ENCODE data around the gene PWWP2B.
"Not testable (repeated sequence)": the region's sequence is repeated elsewhere in the genome, so short reads cannot be mapped to it uniquely, and the experiment has no call there.

Gene PWWP2B

GRCh38 chr10:132377326-132377725 is 19.7 kb upstream of the PWWP2B start:
- Histone ChIP-seq H3K9me2 (replicated peaks; ENCODE audit: control insufficient read depth, low read length) (no peaks in the 10 kb centered on the region), H3K4me3 (ENCODE audit: low read length) (no peak overlapping the region), H3K9me3 (ENCODE audit: control insufficient read depth, insufficient read depth, low read length) (no peaks in the 10 kb centered on the region), H4K20me1 (ENCODE audit: control insufficient read depth, insufficient read depth, low read depth, low read length) (no peaks in the 10 kb centered on the region), H3K79me2 (ENCODE audit: control insufficient read depth, low read length) (no peaks in the 10 kb centered on the region), H3K36me3 (ENCODE audit: control insufficient read depth, low read length) (no peaks in the 10 kb centered on the region), H3K4me2 (ENCODE audit: low read length) (no peak overlapping the region), H3K27ac (ENCODE audit: low read depth, low read length) (no peak overlapping the region), H3K27me3 (ENCODE audit: control insufficient read depth, low read length) (no peaks in the 10 kb centered on the region), H3K4me1 (ENCODE audit: control insufficient read depth, low read length) (no peaks in the 10 kb centered on the region), H3F3A (ENCODE audit: control insufficient read depth, insufficient read depth) (no peaks in the 10 kb centered on the region)
- TF ChIP-seq EZH2phosphoT487 (IDR thresholded peaks at IDR 0.05; ENCODE audit: borderline replicate concordance, low read length) (no peak), CTCF (IDR thresholded peaks at IDR 0.05; ENCODE audit: low read depth, low read length, poor library complexity, severe bottlenecking) (no peak)

GRCh38 chr10:132379026-132379425 is 18.0 kb upstream of the PWWP2B start:
- not testable (repeated sequence) for H4K20me1 ChIP-seq (ENCODE audit: control insufficient read depth, insufficient read depth, low read depth, low read length); H3K9me3 ChIP-seq (ENCODE audit: control insufficient read depth, insufficient read depth, low read length); H3K4me2 ChIP-seq (ENCODE audit: low read length); H3K79me2 ChIP-seq (ENCODE audit: control insufficient read depth, low read length); H3K27ac ChIP-seq (ENCODE audit: low read depth, low read length); H3K4me3 ChIP-seq (ENCODE audit: low read length); H3K9me2 ChIP-seq (replicated peaks; ENCODE audit: control insufficient read depth, low read length); H3K27me3 ChIP-seq (ENCODE audit: control insufficient read depth, low read length); H3F3A ChIP-seq (ENCODE audit: control insufficient read depth, insufficient read depth); H3K36me3 ChIP-seq (ENCODE audit: control insufficient read depth, low read length)
- H3K4me1 ChIP-seq (ENCODE audit: control insufficient read depth, low read length), result peaks cover 12% of the 10 kb centered on the region

- not testable (repeated sequence) for H3K79me2 ChIP-seq (ENCODE audit: control insufficient read depth, low read length); H3K27ac ChIP-seq (ENCODE audit: low read depth, low read length); H3K9me2 ChIP-seq (replicated peaks; ENCODE audit: control insufficient read depth, low read length); H3K4me3 ChIP-seq (ENCODE audit: low read length); H3K36me3 ChIP-seq (ENCODE audit: control insufficient read depth, low read length); H4K20me1 ChIP-seq (ENCODE audit: control insufficient read depth, insufficient read depth, low read depth, low read length); H3K4me2 ChIP-seq (ENCODE audit: low read length); H3F3A ChIP-seq (ENCODE audit: control insufficient read depth, insufficient read depth); H3K27me3 ChIP-seq (ENCODE audit: control insufficient read depth, low read length); H3K9me3 ChIP-seq (ENCODE audit: control insufficient read depth, insufficient read depth, low read length)
- peaks cover 32% of the 10 kb centered on the region for H3K4me1 ChIP-seq (ENCODE audit: control insufficient read depth, low read length)
Observed at GRCh38 chr10:132380986-132381385, 16.0 kb upstream of the PWWP2B start.

GRCh38 chr10:132381741-132382140 is 15.3 kb upstream of the PWWP2B start:
- no peak overlapping the region for H3K4me3 ChIP-seq (ENCODE audit: low read length)
- H3K36me3 ChIP-seq (ENCODE audit: control insufficient read depth, low read length), result no peaks in the 10 kb centered on the region
- TF ChIP-seq CTCF (IDR thresholded peaks at IDR 0.05; ENCODE audit: low read depth, low read length, poor library complexity, severe bottlenecking) (no peak), EZH2phosphoT487 (IDR thresholded peaks at IDR 0.05; ENCODE audit: borderline replicate concordance, low read length) (no peak)
- H3K79me2 ChIP-seq (ENCODE audit: control insufficient read depth, low read length), result no peaks in the 10 kb centered on the region
- H3K27ac ChIP-seq (ENCODE audit: low read depth, low read length), result no peak overlapping the region
- H4K20me1 ChIP-seq (ENCODE audit: control insufficient read depth, insufficient read depth, low read depth, low read length), result no peaks in the 10 kb centered on the region
- no peaks in the 10 kb centered on the region for H3K9me3 ChIP-seq (ENCODE audit: control insufficient read depth, insufficient read depth, low read length)
- H3K27me3 ChIP-seq (ENCODE audit: control insufficient read depth, low read length), result no peaks in the 10 kb centered on the region
- H3K4me1 ChIP-seq (ENCODE audit: control insufficient read depth, low read length), result peaks cover 39% of the 10 kb centered on the region
- H3F3A ChIP-seq (ENCODE audit: control insufficient read depth, insufficient read depth), result no peaks in the 10 kb centered on the region
- H3K9me2 ChIP-seq (replicated peaks; ENCODE audit: control insufficient read depth, low read length), result no peaks in the 10 kb centered on the region
- H3K4me2 ChIP-seq (ENCODE audit: low read length), result no peak overlapping the region
